ENCODE results near the gene PARN.
"Not testable (repeated sequence)": the region's sequence is repeated elsewhere in the genome, so short reads cannot be mapped to it uniquely, and the experiment has no call there.

PARN gene

GRCh38 chr16:14427371-14427948 is 202.6 kb downstream of the PARN start:
- no peak for DNase-seq

- DNase-seq, result no peak
Observed at GRCh38 chr16:14424595-14424994, 205.5 kb downstream of the PARN start.

GRCh38 chr16:14423344-14423743 is 206.7 kb downstream of the PARN start:
- no peak for DNase-seq

- no peak for DNase-seq
Observed at GRCh38 chr16:14420721-14421488, 209.2 kb downstream of the PARN start.

- DNase-seq, result not testable (repeated sequence)
Observed at GRCh38 chr16:14420243-14420642, 209.8 kb downstream of the PARN start.

- no peak for DNase-seq
Observed at GRCh38 chr16:14419817-14420216, 210.2 kb downstream of the PARN start.

GRCh38 chr16:14418795-14419225 is 211.2 kb downstream of the PARN start:
- no peak for DNase-seq

GRCh38 chr16:14416184-14416583 is 213.9 kb downstream of the PARN start:
- DNase-seq, result no peak

- no peak for DNase-seq
Observed at GRCh38 chr16:14415291-14415690, 214.8 kb downstream of the PARN start.

GRCh38 chr16:14409563-14409962 is 220.5 kb downstream of the PARN start:
- DNase-seq, result peak; percentile 84

GRCh38 chr16:14407786-14408399 is 222.2 kb downstream of the PARN start:
- DNase-seq, result no peak

GRCh38 chr16:14405611-14406537 is 224.2 kb downstream of the PARN start:
- DNase-seq, result no peak

- not testable (repeated sequence) for DNase-seq
Observed at GRCh38 chr16:14403001-14403389, 227.1 kb downstream of the PARN start.

GRCh38 chr16:14402114-14403000 is 227.7 kb downstream of the PARN start:
- DNase-seq, result not testable (repeated sequence)

- DNase-seq, result not testable (repeated sequence)
Observed at GRCh38 chr16:14401711-14402061, 228.4 kb downstream of the PARN start.

GRCh38 chr16:14400978-14401710 is 228.9 kb downstream of the PARN start:
- DNase-seq, result not testable (repeated sequence)

GRCh38 chr16:14400285-14400977 is 229.6 kb downstream of the PARN start:
- DNase-seq, result no peak

GRCh38 chr16:14399378-14400284 is 230.4 kb downstream of the PARN start:
- DNase-seq, result peak; percentile 64

GRCh38 chr16:14398014-14398717 is 231.9 kb downstream of the PARN start:
- no peak for DNase-seq
